GM12875 (cell line): ENCODE results near the gene POLR1C.

Source experiments
- H3K4me3 ChIP-seq: one replicate; pipeline ENCODE4 v1.5.1; 2011; ENCODE audit warnings: low read depth, low read length, control low read depth
- CTCF ChIP-seq: IDR thresholded peaks from 2 replicates; pipeline ENCODE4 v1.5.1; 2011; ENCODE audit warnings: low read depth, mild to moderate bottlenecking, control low read depth, inconsistent platforms, low read length, moderate library complexity, borderline replicate concordance; ENCODE audit not compliant: insufficient read depth

POLR1C gene

GRCh38 chr6:43499028-43499815, 17.7 kb upstream of the POLR1C start:
- no peak overlapping the region for H3K4me3 ChIP-seq
- no peak for TF ChIP-seq CTCF

DNA sequence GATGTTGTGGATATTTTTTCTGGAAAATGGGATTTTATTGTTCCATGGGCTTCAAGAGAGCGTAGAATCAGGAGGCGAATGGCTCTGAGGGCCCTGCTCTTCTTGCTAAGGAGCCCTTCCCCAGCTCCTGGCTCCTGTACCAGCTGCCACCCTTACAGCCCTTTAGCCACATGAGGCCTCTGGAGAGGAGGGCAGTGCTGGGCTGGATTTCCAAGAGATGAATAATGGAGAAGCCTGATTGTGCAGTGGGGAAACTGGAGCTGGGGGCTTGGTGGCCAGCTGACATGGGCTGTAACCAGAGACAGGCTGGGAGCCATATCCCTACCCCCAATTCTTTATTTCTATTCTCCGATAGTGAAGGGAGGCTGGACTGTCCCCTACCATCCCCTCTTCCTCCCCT, 16.0 kb upstream of the POLR1C start:
- no peak overlapping the region for H3K4me3 ChIP-seq
- TF ChIP-seq CTCF = no peak

DNA sequence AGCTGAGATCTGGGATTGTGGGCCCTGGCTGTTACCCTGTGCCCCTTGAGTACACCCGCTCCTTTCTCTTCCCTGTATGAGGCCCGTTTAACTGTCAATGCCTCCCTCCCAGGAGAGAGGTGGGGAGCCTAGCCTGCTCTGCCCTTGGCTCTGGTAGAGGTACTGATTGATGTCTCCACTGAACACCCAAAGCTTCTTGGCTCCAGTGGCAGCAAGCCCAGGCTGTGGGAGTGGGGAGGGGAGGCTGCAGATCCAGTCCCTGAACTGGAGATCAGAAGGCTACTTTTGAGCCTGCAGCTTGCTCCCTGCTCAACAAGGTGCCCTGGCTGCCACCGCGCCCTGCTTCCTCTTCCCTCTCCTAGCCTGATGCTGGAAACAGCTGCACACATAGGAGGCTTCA, 14.2 kb upstream of the POLR1C start:
- no peak for TF ChIP-seq CTCF
- no peak overlapping the region for H3K4me3 ChIP-seq

- no peak overlapping the region for H3K4me3 ChIP-seq
- no peak for TF ChIP-seq CTCF
Measured at GRCh38 chr6:43503443-43503842, 13.4 kb upstream of the POLR1C start.

DNA sequence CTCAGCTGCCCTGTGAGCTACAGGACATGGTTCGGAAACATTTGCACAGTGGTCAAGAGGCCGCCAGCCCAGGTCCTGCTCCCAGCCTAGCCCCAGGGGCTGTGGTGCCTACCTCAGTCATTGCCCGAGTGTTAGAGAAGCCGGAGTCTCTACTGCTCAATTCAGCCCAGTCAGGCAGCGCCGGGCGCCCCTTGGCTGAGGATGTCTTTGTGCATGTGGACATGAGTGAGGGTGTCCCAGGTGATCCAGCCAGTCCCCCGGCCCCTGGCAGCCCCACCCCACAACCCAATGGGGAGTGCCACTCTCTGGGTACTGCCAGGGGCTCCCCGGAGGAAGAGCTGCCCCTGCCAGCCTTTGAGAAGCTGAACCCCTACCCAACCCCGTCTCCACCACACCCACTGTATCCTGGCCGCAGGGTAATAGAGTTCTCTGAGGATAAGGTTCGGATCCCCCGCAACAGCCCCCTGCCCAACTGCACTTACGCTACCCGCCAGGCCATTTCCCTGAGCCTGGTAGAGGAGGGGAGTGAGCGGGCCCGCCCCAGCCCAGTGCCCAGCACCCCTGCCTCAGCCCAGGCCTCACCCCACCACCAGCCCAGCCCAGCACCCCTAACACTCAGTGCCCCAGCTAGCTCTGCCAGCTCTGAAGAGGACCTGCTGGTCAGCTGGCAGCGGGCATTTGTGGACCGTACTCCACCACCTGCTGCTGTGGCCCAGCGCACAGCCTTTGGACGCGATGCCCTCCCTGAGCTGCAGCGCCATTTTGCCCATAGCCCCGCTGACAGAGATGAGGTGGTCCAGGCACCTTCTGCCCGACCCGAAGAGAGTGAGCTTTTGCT, 11.9 kb upstream of the POLR1C start:
- TF ChIP-seq CTCF = no peak

DNA sequence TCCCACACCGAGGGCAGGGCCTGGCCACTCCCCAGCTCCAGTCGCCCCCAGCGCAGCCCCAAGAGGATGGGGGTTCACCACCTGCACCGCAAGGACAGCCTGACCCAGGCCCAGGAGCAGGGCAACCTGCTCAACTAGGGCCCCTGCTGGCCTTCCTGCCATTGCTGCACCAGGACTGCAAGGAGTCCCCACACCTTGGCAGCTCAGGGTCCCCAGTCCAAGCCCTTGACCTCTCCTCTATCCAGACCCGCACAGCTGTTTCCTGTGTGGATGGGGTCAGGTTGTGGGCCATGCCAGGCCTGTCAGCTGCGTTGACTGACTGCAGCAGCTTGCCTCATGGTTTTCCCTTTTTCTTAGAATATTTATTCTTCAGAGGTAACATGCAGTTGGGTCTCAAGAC, 11.2 kb upstream of the POLR1C start:
- TF ChIP-seq CTCF = no peak
- H3K4me3 ChIP-seq = no peak overlapping the region

More for the DNA sequence above, 11.9 kb upstream of the POLR1C start:
- H3K4me3 ChIP-seq = no peak overlapping the region
